Stimulated activated CD8-positive, alpha-beta memory T cell treated with anti-CD3 and anti-CD28 coated beads, Interleukin-15, amount 100 ng/mL, for 1 hour (primary cell): ENCODE results near the gene CREB3L1.
A peak's percentile ranks its signal among the peaks of the same experiment; 100 is the strongest.

ENCODE experiments used
- DNase-seq: peaks from one replicate; pipeline ENCODE4 v3.0.0-alpha.2; 2020; ENCODE audit warnings: low read depth

CREB3L1 gene

DNA sequence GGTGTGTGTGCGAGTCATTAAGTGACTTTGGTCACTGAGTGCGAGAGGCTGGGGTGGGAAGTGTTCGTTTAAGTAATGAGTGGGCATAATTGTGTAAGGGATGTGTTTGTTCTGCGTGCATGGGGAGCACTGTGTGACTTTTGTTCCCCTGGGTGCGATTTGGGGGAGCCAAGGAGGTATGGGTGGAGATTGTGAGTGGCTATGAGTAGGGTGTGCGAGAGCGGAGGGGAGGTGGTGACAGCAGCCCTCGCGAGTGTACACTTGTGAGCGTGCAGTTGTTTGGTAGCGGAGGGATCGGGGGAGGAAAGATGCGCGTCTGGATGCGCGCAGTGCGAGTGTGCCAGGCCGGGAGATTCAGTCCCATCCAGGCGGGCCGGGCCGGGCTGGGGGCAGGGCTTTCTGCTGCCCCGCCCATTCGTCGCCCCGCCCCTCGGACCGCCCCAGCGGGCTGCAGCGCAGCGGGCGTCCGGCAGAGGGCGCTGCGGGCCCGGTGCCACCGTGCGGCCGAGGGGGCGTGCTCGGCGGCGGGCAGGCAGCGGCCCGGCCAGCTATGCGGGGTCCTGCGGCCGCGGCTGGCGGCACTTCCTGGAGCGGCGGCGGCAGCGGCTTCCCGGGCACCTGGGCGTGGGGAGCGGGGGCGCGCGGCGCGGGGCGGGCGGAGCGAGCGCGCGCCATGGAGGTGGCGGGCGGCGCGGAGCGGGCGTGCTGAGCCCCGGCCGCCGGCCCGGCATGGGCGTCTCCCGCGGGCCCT is 69.6 kb downstream of the CREB3L1 start, which contains the start of gene DGKZ:
DGKZ (plus strand) TSS at position 578 of the 751 bp plus-strand sequence. CDS start 197 bp downstream, outside the sequence.
- DNase-seq = peak; percentile 73

- DNase-seq = no peak
Measured at GRCh38 chr11:46347637-46348311, 70.3 kb downstream of the CREB3L1 start.

DNA sequence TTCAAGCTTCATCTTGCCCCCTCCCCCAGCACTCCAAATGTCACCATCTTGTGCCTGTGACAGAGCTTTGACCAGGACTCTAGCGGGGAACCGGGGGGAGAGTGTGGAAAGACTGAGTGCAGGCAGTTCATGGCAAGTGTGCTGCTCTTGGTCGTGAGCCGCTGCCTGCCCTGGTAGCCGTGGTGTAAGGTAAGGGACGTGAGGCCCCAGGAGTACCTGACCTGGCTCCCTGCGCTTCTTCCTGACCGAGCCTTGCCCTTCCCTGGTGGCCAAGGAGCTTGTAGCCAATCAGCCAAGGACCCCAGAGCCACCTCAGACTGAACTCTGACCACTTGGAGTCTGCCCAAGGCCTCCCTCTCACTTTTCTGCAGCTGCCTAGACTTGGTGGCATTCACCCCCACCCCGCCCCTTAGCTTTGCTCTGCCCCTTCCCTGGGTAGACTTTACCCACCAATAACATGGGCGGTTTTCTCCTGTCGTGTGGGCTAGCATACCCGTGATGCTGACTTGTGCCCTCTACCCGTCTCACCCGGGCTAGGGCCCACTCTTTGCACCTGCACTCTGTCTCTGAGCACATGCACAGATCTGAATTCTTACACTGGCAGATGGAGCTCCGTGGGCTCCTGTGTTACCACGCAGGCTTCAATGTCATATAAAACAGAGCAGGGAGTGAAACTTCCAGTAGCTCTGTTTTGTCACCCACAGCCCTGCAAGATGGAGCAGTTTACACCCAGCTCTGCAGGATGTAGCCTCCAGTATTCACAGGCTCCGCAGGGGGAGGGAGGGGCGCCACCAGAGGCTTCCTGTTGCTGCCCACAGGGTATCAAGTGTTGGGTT is 71.3 kb downstream of the CREB3L1 start:
- no peak for DNase-seq

GRCh38 chr11:46350695-46351094 is 73.2 kb downstream of the CREB3L1 start:
- DNase-seq = no peak

DNA sequence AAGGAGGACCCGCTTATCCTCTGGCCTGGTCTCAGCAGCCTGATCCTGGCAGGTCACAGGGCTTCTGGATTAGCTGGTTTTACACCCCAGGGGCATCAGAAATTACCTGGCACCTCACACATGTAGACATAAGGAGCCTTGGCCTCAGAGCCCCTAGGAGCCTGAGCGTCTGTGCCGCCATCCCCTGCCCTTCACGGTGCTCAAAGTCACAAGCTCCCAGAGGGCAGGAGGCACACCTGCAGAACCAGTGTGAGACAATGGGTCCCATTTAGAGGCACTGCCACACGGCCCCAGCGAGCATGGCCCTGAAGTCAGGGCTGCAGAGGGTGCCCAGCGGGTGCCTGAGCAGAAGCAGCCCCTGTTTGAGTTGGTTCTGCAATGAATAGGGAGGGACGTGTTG is 73.7 kb downstream of the CREB3L1 start:
- no peak for DNase-seq

DNA sequence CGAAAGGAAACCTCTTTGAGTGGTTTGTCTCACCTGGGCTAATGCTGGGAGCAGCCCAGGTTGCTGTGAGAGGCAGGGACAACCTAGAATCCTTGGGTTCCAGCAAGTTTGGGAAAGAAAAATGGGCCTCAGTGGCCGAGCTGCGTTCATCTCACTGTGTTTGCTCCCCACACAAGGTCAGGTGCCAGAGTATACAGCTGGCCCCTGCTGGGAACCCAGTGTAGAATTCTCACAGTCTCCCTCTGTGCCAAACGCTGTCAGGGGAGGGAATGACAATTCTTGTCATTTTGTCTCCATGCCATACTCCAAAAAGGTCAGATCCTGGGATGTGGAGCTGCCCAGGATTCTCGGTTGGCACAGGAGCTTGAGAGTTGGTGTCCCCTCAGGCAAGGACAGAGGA is 74.1 kb downstream of the CREB3L1 start:
- DNase-seq = no peak

DNA sequence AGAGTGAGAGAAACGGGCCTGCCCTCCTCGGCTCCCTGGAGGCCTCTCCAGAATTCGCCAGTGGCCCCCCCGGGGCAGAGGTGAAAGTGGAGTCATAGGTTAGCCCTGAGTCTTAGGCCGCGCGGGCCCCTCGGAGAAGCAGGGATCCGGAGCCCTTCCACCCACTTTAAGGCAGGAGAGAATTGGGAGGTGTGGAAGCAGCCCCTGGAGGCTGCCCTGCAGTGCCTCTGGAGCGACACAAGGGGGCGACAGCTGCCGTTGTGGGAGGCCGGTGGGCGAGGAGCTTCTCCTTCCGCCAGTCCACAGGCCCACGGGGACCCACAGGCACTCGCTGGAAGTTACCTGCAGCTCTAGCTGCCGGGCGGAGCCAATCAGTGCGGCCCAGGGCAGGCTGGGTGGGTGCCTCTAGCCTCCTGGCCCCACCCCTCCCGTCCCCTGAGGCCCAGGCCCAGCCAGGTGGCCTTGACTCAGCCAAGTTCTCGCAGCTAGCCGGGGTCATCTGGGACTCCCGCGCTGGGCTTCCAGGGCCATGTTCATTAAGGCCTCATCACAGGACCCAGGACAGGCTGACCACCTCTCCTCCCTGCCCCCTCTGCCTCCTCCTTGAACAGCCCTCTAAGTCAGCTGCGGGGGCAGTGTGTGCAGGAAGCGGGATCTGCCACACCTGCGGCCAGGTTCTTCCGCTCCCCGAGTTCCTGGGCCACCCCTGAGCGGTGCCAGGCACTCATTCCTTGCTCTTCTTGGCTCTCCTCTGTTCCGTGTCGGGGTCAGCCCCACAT is 74.8 kb downstream of the CREB3L1 start:
- peak; percentile 46 for DNase-seq

DNA sequence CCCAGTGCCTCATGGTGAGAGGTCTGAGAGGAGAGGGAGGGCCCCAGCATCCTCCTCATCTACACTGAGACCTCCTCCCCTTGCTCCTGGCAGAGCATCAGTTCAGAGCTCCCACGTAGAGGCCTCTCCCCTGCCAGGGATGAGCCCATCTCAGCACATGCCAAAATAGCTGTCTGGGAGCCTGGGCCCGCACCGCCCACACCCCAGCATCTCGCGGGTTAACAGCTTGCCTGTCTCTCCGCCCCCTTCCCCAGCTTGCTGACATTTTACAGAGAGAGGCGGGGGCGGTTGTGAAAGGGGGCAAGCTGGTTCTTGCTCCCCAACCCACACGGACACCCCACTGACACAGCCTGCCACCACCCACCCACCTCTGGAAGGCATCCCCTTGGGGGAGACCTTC is 76.2 kb downstream of the CREB3L1 start:
- DNase-seq = no peak

DNA sequence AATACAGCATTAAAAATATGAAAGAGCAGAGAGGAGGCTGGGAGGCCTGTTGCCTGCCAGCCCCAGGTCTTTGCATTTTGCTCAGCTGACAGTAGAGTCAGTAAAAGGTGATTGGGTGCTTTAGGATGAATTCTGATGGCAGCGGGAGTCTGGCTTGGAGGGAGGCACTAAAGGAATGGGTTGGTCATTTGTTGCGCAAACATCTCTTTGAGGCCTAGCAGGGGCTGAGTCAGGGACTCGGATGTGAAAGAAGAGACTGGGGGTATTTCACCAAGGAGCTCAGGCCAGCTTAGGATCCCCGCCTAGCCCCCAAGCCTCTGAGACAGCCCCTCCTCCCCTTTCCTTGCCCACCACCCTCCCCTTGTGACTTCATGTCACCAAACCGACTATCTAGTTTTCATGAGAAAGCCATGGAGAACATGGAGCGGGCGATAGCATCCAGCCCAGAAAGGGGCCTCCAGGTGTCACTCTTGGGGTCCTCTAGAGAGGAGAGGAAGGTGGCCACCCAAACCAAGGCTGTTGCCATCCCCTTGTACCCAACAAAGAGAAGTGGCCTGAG is 79.5 kb downstream of the CREB3L1 start:
- no peak for DNase-seq

DNA sequence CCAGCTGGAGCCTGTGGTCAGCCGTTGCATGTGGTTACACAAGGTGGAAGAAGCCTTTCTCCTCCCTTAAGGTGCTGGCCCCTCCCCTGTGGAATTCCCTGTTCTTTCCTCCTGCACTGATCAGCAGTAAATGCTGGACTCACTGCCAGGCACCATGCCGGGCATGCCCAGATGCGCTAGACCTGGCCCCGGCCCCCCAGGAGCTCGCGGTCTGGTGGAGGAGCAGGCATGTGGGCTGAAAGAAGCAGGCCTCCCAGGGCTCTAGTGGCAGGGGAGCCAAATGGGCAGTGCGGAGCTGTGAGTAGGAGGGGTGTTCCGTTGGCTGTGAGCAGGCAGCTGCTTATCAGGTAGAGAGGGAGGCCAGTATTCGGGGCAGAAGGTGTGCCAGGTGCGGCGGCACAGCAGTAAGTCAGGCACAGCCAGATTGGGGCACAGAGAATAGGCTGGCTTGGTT is 80.0 kb downstream of the CREB3L1 start:
- DNase-seq = no peak

- no peak for DNase-seq
Measured at GRCh38 chr11:46359953-46360352, 82.5 kb downstream of the CREB3L1 start.

DNA sequence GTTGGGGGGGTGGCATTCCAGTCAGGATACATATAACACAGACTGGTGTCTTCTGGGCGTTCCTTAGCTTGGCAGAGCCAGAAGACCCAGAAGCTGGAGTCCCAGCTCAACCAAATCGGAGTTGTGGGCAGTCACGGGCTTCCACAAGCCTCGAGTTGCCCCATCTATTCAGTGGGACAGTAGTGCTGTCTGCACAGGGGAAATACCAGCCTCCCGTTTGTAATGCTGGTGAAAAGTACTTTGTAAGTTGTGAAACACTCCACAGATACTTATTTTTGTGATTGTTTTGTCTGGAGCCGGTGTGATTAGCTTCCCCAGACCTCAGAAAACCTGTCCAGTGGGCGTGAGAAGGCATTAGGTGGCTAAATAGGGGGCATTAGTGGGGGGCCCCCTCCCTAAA is 83.4 kb downstream of the CREB3L1 start:
- no peak for DNase-seq

DNA sequence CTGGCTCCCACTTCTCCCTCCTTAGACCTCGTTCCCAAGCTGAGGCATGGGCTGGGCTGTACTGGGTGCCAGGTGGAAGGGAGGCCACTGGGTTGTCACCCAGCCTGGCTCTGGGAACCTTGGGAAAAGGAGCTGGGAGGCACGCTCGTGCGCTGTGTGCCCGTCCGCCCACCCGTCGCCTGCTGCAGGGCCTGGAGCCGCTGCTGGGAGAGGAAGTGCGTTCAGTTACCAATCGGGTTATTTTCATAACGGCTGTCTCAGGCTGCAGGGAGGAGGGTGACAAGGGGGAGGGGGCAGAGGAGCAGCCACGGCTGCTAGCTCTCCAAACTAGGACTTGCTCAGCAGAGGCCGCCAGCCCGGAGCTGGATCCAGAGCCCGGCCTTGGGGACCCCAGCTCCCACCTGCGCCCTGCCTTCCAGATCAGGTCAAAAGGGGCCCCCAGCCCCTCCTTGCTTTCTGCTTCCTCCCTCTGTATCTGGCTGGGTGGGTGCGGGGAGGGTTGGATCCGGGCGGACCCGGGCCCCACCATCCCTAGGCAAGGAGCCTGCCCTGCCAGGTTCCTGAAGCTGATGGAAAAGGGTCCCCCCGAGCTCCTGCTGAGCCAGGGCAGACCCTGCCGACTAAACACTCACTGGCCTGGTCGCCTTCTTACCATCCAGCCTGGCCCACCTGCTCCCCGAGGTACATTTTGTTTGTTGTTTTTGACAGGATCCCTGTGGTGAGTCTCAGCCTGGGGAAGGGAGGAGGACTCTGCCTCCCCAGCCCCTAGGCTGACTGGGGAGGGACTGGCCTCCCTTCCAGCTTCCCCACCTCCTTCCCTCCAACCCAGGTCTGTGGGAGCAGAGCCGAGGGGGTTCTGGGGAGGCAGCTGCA is 84.1 kb downstream of the CREB3L1 start:
- DNase-seq = no peak

DNA sequence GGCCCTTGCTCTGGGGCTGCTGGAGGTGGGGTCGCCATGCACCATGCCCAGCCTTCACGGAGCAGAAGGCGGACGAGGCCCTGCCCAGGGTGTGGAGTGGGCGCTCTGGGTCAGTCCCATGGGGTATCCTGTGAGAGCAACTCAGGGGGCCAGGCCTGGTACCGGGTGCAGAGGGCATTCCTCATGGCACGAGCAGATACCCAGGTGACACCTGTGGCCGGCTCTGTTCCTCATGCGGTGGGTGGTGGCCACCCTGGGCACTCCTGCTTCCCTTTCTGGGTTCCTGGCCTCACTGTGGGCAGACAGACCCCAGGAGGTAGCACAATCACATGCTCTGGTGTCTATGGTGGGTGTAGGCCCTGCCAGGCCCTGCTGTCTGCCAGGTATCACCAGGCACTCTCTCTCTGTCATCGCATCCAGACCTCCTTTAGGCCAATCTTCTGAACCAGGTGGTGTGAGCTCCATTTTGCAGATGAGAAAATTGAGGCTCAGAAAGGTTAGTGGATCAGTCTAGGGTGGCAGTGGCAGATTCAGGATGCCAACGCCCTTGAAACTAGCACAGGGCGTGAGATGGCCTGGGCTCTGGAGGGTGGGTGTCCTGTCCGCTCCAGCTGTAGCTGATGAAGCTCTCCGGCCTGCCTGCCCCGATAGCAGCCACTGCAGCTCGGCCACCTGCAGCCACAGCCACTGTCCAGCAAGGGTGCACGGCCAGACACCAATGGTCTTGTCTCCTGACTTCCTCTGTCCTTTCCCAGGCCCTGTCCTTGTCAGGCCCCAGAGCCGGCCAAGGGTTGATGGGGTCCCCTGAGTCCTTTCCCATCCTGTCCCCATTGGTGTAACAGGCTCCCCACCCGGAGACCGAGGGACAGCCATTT is 84.9 kb downstream of the CREB3L1 start:
- no peak for DNase-seq

- DNase-seq = no peak
Measured at GRCh38 chr11:46363031-46363407, 85.6 kb downstream of the CREB3L1 start.

DNA sequence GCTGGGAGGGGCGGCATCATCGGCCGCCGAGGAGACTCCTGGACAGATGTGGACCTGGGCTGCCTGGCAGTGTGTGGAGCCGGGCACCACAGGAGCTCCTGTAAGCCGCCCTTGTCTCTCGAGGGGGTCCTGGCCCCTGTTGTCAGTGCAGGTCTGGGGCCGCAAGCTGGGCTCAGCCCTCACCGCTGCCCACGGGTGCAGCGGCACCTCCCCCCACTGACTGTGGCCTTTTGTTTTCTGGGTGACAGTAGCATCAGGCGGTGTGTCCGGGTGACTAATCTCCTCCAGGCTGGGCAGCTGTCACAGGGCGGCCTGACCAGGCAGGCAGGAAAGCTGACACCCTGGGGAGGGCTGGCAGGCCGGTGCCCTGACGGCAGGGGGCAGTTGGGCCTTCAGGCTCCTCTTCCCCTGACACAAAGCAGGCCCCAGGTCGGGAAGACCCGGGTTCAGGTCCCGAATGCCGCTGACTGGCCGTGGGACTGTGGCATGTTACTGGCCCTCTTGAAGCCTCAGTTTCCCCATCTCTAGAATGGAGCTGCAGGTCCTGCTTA is 86.1 kb downstream of the CREB3L1 start:
- no peak for DNase-seq

- DNase-seq = no peak
Measured at GRCh38 chr11:46364056-46364455, 86.6 kb downstream of the CREB3L1 start.

- no peak for DNase-seq
Measured at GRCh38 chr11:46364791-46365190, 87.3 kb downstream of the CREB3L1 start.

DNA sequence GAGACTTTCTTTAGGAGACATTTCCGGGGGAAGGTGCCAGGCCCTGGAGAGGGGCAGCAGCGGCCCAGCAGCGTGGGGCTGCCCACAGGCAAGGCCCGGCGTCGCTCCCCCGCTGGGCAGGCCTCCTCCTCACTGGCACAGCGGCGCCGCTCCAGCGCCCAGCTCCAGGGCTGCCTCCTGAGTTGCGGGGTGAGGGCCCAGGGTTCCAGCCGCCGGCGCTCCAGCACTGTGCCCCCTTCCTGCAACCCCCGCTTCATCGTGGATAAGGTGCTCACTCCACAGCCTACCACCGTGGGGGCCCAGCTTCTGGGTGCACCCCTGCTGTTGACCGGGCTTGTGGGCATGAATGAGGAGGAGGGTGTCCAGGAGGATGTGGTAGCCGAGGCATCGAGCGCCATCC is 88.8 kb downstream of the CREB3L1 start:
- DNase-seq = no peak
